NB4 (cell line): ENCODE measurements around the gene CAPN8.

Source experiments
- MYC ChIP-seq: IDR thresholded peaks from 2 replicates; pipeline ENCODE4 v1.6.1; 2011; ENCODE audit warnings: low read depth, low read length
- POLR2A ChIP-seq: IDR thresholded peaks from 2 replicates; pipeline ENCODE4 v1.6.1; 2011; ENCODE audit warnings: mild to moderate bottlenecking; ENCODE audit not compliant: insufficient read length; ENCODE audit errors: extremely low read depth
- TF ChIP-seq, protein P1 (sequence below): IDR thresholded peaks from one replicate; pipeline ENCODE4 v1.5.1; 2012; ENCODE audit warnings: low read depth, low read length

DNA sequence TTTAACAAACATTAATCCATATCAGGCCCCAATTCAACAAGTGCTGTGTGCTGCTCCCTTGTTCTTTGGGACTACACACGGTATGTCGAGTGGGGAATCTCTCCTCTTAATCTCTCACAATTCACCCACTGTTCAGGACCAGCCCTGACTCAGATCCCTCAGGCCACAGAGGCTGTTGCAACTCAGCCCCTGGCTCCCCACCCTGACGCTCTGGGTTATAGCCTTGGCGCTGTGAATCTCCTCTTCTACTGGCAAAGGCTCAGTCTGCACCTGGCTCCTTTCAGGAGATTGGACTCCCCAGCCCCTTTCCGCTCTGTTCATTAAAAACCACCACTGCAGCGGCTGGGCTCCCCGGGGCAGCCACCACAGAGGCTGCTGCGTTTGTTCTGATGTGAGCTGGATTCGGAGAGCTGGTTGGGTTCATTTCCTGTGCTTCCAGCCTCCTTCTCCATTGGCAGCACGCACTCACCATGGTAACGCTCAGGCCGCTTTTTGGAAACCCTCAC lies 13.0 kb downstream of the CAPN8 start:
- TF ChIP-seq, protein P1, sequence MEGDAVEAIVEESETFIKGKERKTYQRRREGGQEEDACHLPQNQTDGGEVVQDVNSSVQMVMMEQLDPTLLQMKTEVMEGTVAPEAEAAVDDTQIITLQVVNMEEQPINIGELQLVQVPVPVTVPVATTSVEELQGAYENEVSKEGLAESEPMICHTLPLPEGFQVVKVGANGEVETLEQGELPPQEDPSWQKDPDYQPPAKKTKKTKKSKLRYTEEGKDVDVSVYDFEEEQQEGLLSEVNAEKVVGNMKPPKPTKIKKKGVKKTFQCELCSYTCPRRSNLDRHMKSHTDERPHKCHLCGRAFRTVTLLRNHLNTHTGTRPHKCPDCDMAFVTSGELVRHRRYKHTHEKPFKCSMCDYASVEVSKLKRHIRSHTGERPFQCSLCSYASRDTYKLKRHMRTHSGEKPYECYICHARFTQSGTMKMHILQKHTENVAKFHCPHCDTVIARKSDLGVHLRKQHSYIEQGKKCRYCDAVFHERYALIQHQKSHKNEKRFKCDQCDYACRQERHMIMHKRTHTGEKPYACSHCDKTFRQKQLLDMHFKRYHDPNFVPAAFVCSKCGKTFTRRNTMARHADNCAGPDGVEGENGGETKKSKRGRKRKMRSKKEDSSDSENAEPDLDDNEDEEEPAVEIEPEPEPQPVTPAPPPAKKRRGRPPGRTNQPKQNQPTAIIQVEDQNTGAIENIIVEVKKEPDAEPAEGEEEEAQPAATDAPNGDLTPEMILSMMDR = no peak
- no peak for TF ChIP-seq POLR2A
- no peak for TF ChIP-seq MYC
